Measurements from ENCODE around the gene NUS1.

DNA sequence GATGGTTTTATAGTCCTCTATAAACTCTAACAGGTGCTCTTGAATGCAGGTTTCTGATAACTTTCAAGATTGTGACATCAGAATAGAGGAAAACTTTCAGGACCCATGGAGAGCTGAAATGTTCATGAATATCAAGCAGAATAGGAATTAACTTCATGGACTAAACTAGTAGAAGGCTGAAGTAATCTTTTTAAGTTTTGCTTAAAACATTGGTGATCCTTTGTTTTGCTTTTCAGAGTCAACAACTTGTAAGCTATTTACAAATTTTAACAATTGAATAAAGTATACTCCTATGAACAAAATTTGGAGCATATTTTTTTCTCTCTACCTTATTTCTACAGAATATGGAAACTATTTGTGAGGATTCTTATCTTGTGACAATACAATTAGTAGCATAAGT is 47.7 kb upstream of the NUS1 start:
- TF ChIP-seq, protein P1, sequence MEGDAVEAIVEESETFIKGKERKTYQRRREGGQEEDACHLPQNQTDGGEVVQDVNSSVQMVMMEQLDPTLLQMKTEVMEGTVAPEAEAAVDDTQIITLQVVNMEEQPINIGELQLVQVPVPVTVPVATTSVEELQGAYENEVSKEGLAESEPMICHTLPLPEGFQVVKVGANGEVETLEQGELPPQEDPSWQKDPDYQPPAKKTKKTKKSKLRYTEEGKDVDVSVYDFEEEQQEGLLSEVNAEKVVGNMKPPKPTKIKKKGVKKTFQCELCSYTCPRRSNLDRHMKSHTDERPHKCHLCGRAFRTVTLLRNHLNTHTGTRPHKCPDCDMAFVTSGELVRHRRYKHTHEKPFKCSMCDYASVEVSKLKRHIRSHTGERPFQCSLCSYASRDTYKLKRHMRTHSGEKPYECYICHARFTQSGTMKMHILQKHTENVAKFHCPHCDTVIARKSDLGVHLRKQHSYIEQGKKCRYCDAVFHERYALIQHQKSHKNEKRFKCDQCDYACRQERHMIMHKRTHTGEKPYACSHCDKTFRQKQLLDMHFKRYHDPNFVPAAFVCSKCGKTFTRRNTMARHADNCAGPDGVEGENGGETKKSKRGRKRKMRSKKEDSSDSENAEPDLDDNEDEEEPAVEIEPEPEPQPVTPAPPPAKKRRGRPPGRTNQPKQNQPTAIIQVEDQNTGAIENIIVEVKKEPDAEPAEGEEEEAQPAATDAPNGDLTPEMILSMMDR (IDR thresholded peaks at IDR 0.05 in 8 of 11, conservative IDR thresholded peaks at IDR 0.05 in 3 of 11), result no peak
- no peak for TF ChIP-seq POLR2AphosphoS5 (IDR thresholded peaks at IDR 0.05)
- no peak for TF ChIP-seq POLR2A (IDR thresholded peaks at IDR 0.05)
